Fibroblast of skin of abdomen (primary cell): ENCODE results near the gene EIF3M. TPM values are rescaled to one million over a fixed set of nuclear protein-coding genes. Genes with fewer than 3 reads are reported as not detected.
"Not testable (repeated sequence)": the region's sequence is repeated elsewhere in the genome, so short reads cannot be mapped to it uniquely, and the experiment has no call there.

Experiments
- DNase-seq: peaks from one replicate; pipeline ENCODE4 v3.0.0-alpha.2; 2013
- polyA plus RNA-seq, 2 experiments: library from polyadenylated mRNA; unstranded; fragments of 120-200 nt; gene quantifications; one replicate each; pipeline ENCODE4 v1.2.1, GENCODE V29; 2013; ENCODE audit not compliant: insufficient read length in 2 of 2

The EIF3M gene
- polyA plus RNA-seq (2013, experiment 1 of 2; ENCODE audit: insufficient read length) = 329 TPM
- 323 TPM for polyA plus RNA-seq (2013, experiment 2 of 2; ENCODE audit: insufficient read length)

DNA sequence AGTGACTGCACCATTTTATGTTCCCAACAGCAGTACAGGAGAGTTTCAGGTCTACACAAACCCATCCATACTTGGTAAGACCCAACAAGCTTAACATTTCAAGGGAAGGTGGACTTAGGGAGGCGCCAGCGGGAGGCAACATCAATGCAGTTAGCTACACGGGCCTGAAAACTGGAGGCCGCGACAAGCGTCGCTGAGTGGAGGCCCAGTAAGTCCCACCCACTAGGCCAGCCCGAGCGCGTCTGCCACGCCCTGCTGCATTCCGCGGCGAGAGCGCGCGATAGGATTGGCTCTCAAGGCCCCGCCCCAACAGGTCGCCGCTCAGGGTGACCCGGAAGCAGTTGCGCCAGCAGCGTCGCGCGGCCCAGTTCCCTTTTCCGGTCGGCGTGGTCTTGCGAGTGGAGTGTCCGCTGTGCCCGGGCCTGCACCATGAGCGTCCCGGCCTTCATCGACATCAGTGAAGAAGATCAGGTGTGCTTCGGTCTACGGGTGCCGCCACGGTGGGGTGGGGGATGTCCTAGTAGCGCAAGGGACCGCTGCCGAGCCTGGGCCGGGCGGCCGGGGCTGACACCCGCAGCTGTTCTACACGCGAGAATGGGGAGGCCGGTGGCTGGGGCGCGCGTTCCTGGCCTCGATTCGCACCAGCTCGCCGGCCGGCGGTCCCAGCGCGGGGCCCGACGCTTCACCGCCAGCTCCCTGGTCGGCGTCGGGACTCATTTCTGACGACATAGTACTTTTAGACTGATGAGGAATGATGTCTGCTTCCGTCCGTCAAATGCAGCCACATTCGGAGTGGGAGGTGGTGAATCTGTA lies at the start of gene EIF3M:
TSS of gene EIF3M (plus strand) at position 373 of the 813 bp plus-strand sequence. CDS start at position 430, 57 bp downstream.
- peak; percentile 97 for DNase-seq

DNA sequence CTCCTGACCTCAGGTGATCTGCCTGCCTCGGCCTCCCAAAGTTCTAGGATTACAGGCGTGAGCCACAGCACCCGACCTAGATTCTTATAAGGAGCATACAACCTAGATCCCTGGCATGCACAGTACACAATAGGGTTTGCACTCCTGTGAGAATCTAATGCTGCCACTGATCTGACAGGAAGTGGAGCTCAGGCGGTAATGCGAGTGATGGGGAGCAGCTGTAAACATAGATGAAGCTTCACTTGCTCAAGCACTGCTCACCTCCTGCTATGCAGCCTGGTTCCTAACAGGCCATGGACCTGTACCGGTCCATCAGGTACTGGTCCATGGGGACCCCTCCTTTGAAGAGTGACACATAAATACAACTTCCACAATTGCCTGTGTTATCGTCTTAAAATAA lies 44.8 kb upstream of the EIF3M start:
- DNase-seq = no peak

DNA sequence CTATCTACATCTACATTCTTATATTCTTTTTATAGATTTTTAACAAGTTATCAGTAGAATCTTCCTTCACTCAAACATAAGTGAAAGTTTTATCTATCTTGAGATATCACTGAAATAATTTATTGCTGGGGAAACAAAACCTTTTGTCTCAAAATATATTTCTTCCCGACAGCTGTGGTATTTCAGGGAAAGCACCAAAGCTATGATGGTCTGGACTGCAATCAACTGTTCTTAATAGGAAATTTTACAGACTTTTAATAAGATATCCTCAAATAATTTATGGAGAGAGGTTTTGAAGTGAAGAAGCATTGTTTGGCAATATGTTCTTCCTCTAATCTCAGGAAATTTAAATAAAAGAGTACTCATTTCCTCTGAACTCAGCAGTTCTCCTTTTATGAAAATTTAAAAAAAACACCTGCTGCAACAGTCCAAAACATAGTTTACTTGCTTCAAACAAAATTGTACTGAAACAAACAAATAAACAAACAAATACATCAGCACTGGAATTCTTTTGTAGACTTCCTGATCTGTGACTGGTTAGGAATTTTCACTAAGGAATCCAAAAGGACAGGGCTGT lies 33.9 kb upstream of the EIF3M start:
- no peak for DNase-seq

DNA sequence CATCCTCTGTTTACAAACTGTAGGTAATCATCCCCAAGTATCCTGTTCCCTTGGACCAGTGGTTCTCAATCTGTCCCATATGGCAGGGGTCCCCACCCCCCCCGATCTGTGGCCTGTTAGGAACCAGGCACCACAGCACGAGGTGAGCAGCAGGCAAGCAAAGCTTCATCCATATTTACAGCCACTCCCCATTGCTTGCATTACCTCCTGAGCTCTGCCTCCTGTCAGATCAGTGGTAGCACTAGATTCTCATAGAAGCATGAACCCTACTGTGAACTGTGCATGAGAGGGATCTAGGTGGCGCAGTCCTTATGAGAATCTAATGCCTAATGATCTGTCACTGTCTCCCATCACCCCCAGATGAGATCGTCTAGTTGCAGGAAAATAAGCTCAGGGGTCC lies 33.4 kb upstream of the EIF3M start:
- no peak for DNase-seq

DNA sequence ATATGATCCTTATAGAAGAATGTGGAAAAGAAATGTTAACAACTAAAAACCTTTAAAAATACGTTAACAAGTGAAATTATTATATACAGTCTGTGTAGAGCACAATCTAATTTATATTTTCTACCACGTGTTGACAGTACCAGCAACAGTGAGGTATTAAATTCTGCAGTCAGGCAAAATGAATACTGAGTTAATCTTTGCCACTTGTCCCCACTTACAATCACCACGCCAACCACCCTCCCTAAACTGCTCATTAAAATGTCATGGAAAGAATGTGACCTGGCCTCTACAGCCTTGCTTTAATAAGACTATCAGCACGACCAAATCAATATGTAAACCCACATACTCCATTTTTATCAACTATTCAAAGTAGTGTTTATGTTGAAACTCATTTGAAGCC lies 28.5 kb upstream of the EIF3M start:
- no peak for DNase-seq

DNA sequence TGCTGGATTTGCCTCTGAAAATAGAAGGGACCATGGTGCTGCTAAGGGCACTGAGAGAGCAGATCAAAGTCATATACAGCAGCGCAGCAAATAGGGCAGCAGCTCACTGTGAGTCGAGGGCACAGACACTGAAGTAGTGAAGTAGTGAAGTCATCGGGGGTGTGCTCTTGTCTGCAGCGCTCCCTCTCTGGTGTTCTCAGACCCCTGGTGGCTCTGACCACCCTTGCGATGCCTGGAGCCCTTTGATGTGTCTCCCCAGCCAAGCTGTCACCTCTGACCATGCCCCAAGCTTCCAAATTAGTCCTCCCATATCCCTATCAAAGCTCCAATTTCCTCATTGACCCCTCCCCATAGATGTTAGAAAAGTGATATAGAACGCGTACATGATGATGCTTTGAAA lies 27.7 kb upstream of the EIF3M start:
- no peak for DNase-seq

DNA sequence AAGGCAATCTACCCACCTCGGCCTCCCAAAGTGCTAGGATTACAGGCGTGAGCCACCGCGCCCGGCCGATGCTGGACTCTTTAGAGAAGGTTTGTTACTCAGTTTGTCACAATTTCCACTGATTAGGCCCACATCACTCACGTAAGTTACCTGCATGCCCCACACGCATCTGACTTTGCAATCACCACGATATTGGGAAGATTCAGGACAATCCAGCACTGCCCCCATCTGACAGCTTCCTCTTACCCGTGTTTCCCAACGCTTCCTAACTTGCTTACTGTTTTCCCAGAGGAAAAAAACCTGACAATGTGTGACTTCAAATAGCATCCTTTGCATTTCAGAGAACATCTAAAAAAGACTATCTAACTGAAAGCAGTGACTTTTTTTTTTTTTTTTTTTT lies 21.8 kb upstream of the EIF3M start:
- DNase-seq = no peak

DNA sequence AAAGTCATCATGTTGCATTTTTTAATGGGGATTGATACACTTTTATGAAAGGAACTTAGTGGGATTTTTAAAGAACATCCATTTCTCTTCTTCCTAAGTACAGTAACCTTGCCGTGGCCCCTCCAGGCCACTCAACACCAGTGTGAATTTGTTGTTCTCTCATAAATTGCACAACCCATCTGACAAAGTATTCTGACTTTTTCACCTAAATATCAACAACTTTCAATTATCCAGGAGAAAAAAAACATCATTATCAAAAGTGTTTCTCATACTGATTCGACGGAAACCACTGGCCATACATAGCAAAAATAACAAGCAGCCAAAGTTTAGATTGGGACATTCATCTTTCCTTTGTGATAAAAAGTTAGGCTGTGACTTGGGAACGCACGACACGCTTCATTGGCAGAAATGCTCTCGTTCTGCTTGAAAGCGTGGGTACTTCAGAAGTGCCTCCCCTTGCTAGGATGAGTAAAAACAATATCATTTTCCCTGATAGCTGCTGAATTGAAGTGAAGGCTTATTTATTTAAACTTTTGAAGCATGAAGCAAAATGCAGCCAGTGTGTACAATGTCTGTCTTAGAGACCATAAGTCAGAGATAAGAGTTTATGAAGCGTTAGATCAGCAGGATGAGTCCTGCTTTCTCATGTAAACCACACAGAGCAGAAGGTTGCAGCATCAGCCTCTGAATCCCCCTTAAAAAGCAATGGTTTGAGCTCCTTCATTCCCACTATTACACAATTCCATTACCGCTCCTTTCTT lies 20.6 kb upstream of the EIF3M start:
- no peak for DNase-seq

DNA sequence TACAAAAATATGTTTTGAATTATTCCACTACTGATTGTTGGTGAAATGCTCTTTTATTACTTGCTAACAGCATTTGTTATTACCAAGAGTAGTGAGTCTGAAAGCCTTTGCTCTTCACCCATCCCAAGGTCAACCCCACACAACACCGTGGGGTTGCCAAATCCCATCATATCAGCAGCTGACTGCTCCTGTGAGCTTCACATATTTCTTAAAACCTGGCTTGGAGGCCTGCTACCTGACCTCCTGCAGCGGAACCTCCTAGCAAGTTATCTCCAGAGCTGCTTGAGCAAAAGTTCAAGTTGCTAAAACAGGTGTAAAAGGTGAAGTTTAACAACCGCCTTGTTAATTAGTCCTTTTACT lies 20.1 kb upstream of the EIF3M start:
- DNase-seq = no peak

DNA sequence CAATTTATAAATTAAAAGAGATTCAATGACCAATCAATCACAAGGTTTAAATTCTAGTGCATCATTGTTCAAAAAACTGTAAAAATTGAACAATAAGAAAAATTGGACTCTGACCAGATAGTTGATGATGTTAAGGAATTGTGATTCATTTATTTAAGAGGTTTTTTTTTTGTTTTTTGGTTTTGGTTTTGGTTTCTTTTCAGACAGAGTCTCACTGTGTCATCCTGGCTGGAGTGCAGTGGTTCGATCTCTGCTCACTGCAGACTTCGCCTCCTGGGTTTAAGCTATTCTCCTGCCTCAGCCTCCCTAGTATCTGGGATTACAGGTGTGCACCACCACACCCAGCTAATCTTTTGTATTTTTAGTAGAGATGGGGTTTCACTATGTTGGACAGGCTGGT lies 17.1 kb upstream of the EIF3M start:
- no peak for DNase-seq

DNA sequence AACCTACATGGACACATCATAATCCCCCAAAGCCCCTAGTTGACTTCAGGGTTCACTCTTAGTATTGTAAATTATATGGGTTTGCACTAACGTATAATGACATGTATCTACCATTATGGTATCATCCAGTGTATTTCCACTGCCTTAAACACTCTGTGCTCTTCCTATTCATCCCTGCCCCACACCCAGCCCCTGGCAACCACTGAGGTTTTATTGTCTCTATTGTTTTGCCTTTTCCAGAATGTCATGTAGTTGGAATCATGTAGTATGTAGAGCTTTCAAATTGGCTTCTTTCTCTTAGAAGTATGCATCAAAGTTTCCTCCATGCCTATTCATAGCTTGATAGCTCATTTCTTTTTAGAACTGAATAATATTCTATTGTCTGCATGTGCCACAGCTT lies 16.5 kb upstream of the EIF3M start:
- no peak for DNase-seq

DNA sequence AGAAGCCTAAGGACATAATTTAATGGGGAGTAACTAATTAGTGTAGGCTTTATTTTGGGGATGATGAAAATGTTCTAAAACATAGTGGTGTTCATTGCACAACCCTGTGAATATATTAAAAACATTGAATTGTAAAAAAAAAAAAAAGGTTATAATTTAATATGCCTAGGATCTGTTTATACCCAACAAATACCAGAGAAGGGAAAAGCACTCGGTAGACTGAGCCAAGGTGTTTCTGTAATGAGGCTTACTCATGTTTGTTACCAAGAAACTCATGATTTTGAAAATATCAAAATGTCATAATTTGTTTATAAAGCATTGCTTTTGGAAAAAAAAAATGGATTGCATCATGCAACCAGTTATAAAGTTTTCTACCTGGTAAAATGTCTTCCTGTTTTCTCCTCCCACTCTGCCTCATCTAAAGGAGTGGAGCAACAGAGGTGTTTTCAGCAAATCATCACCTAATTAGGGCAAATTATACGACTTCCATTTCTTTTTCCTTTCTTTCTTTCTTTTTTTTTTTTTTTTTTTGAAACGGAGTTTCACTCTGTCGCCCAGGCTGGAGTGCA lies 14.2 kb upstream of the EIF3M start:
- DNase-seq = no peak

DNA sequence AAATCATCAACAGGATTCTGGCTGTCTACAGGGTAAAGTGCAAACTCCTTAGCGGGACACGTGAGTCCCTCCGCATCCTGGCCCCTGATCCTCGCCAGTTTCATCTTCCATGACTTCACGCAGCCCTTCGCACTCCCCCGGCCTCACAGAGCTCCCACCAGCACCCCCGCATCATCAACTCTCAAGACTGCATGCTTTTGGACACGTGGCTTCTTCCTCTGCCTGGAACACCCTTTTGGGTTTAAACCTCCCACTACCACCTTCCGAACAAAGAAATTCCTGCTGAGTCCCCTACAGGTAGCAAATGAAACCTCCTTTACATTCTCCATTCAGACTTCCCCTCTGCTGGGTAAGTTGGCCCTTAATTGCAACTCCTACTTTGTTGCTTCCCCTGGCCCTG lies 12.6 kb upstream of the EIF3M start:
- DNase-seq = no peak

DNA sequence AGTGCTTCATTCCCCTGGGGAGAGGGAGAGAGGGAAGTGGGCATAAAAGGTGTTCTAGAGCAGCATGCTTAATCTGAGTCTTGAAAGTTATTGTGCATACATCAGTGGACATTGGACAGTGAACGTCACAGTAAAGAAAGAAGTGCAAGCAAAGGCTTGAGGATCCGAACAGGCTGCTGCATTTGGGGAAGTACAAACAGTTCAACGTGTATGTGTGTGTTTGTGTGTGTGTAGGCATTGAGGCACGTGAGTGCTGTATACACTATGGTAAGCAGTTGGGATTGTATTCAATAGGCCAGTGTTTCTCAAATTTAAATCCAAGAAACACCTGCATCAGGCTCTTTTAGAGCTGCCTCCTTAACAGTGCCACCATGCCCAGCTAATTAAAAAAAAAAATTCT lies 10.4 kb upstream of the EIF3M start:
- DNase-seq = no peak

DNA sequence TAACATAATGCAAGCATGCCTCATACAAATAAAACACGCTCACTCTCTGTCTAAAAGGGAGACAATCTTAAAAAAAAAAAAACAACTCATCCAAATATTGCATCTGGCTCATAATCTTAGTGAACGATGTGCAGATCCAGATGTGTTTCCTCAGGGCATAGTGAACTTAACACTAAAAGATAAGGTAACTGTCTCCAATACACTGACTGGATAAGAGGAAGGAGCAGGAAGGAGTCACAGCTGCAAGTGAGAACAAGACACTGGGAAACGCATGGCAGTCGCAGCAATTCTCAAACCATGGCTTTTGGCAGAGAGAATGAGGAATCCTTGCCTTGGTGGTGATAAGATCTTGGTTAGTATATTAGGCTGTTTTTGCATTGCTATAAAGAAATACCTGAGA lies 9.2 kb upstream of the EIF3M start:
- no peak for DNase-seq

DNA sequence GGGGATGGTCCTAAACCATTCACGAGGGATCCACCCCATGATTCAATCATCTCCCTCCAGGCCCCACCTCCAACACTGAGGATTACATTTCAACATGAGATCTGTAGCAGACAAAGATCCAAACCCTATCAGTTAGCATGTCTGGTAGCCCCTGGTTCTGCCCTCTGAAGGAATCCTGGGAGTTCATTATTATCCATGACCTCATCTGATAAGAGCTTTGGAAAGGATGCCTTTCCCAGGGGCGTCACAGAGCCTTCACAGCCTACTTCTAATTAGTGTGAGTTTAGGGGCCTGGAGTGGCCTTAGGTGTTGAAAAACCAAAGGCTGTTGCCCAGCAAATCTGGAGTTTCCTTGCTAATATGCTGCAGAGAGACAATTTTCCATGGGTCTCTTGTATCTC lies 8.6 kb upstream of the EIF3M start:
- DNase-seq = no peak

DNA sequence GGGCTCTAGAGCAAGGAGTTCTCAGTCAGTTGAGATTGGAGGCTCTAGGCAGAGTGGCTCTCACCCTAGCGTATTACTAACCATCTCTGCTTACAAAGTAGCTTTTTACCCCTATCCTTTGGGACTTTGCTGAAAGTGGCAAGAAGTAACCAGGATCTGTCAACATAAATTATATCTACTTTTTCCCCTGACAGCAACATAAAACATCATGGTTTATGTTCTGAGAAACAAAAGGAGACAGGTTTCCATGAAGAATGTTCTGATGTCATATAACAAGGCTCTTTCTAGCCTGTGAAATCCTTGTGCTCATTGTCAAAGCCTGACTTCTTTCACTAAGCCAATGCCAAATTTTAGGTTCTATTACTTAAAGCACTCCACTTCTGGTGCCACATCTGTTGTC lies 7.2 kb upstream of the EIF3M start:
- no peak for DNase-seq

DNA sequence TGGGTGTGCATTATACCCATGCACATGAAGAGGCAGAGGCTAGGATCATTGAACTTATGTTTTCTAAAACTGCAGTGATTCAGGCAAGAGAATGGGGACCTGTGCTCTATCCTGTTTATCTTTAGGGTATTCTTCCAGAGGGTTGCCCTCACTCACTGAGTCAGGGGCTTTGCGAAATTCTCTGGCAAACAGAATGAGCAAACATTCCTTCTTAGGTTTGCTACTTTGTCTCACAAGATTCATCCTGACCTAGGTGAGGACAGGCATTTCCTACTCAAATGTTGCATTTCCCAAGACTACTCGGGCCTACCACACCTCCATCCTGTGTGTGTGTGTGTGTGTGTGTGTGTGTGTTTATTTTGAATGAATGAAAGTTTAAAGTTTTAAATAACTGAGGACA lies 2.7 kb upstream of the EIF3M start:
- DNase-seq = peak; percentile 13

DNA sequence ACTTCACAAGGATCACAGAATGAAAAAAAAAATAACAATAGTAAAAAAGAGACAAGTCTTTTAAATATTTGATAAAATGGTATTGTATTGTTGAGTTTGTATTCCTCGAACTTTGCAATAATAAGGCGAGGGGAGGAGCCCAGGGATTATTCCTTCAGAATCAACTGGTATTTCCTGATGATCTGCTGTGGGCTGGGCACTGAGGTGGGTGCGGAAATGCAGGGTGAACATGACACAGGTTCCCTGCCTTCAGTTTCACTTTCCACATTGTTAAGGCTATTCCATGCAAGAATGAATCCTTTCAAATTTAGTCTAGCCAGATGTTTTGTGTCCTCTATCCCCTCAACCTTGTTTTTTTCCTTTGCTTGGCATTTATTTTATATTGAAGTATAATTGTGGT lies 2.1 kb upstream of the EIF3M start:
- no peak for DNase-seq

DNA sequence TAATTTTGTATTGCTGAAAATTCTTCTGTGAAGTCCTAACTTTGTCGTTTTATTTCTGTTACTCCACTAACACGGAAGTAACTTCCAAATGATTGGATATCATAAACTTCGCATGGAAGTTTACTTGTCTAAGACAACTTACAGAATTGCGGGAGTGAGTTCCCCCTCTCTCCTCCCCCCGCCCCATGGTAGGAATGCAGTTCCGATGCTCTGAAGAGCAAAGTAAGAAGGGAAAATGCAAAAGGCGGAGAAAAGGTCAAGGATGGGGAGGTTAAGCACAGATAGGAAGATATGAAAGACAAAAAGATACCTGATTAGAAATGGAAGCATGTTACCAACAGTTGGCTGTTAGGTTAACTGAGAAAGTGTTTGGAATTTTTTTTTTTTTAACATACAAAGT lies 1.3 kb downstream of the EIF3M start:
- DNase-seq = no peak

DNA sequence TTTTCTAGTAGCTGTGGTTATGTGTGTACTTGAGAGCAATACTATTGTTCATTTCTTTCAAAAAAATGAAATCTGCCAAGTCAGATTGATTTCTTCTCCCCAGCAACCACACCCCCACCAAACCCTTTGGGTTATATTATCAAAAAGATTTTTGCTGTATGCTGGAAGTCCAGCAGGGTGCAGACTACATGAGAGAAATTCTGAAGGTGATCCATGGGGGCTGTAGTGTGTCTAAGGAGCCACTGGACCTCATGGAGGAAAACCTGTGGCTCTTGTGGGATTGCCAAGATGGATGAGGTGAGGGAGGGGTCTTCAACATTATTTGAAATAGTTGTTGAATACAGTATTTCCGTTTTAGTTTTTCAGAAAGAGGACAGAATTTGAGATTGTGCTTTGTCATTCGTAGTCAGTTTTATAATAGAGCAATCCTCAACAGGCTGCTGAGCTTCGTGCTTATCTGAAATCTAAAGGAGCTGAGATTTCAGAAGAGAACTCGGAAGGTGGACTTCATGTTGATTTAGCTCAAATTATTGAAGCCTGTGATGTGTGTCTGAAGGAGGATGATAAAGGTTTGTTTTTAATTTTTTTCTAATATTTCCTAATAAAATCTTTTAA lies 3.1 kb downstream of the EIF3M start:
- DNase-seq = no peak

DNA sequence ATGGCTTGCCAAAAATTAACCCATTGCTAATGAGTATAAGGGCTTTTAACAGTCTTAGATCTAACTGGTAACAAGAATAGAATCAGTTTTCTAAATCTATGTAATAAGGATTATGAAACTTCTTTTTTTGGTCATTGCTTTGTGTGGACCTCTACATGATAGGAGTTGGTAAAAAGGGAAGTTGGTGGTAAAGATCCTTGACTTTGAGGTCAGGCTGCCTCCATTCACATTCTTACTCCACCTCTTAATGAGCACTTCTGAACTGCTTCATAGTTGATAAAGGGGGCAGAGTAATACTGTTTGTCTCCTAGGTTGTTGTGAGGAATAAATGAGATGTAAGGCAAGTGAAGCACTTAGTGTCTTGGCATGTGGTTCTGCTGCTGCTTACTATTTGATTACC lies 10.6 kb downstream of the EIF3M start:
- DNase-seq = no peak

DNA sequence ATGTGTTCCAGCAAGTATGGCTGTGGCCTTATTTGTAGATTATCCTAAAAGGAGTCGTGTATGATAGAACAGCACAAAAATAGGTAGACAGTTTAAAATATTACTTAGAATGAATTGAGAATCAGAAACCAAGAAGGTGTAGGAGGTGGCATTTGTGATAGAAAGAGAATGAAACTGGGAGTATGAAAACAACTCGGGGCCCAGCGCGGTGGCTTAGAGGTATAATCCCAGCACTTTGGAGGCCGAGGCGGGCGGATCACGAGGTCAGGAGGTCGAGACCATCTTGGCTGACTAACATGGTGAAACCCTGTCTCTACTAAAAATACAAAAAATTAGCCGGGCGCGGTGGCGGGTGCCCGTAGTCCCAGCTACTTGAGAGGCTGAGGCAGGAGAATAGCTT lies 12.5 kb downstream of the EIF3M start:
- not testable (repeated sequence) for DNase-seq
